ENCODE results near the gene GPR158.
A peak's percentile ranks its signal among the peaks of the same experiment; 100 is the strongest.

GPR158 gene

DNA sequence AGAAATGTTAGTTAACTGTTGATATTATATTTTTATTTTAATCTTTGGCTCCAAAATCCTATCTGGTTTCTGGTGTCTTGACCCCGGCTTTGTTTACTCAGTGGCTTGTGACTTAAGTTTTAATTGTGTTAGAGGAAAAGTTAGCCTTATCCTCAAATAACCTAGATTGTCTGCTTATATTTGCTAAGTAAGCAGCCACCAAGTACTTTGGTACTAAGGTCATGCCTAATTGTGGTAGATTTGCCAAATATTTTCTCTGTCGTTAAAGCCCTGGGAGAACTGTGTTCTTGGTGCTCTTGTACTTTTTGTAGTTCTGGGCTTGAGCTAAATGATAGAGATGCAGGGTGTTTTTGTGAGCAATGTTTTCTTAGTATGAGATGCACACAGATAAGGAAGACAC is 34.8 kb downstream of the GPR158 start:
- DNase-seq = no peak

DNA sequence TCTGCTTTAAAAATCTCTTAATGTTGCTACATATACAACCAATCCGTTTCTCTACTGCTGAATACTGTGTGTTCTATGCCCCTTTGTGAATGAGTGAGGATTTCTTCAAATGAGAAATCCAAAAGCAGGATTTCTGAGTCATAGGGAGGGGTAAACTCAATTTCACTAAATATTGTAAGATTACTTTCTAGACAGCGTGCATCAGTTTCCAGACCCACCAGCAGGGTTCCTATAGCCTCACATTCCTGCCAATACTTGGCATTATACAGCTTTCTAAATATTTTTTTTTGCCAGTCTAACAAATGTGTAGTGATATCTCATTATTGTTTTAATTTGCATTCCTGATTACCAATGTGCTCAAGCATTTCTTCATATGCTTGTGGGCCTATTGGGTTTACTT is 35.5 kb downstream of the GPR158 start:
- no peak for DNase-seq

DNA sequence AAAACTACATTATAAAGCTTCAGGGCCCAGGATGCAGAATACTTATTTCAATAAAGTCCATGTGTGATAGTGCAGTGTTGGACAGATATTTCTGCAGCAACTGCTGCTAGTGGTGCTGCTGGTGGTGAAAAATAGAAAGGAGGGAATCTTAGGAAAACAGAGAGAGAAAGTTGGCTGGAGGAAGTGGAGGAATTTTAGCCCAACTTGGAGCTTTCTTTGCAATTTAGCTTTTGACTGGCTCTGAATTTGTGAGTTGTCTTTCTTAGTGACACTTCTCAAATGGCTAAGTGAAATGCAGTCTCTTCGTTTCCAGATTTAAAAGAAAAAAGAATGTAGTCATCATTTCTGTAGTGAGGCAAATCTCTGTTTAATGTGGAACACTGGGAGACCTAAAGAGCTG is 45.4 kb downstream of the GPR158 start:
- no peak for DNase-seq

DNA sequence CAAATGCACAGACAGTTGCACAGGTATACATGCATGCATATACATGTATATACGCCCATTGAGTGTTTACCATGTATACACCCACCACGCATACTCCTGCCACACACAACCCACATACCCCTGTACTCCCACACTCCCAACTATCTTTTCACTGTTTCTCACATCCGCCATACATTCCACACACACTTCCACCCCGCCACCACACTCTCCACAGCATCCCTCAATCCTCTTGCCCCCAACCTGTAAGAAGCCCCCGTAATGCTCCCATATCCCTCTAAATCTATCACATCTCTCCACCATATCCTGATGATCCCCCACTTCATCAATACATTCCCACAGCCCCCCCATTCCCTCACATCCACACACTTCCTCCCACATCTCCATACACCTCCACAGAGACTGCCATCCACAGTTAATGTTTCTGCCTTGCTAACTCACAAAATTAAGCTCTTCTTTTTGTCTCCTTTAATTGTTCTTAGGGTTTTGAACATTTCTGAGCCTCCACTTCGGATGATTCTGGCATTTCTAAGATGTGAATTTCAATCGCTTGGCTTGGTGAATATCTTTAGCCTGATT is 47.4 kb downstream of the GPR158 start:
- no peak for DNase-seq

DNA sequence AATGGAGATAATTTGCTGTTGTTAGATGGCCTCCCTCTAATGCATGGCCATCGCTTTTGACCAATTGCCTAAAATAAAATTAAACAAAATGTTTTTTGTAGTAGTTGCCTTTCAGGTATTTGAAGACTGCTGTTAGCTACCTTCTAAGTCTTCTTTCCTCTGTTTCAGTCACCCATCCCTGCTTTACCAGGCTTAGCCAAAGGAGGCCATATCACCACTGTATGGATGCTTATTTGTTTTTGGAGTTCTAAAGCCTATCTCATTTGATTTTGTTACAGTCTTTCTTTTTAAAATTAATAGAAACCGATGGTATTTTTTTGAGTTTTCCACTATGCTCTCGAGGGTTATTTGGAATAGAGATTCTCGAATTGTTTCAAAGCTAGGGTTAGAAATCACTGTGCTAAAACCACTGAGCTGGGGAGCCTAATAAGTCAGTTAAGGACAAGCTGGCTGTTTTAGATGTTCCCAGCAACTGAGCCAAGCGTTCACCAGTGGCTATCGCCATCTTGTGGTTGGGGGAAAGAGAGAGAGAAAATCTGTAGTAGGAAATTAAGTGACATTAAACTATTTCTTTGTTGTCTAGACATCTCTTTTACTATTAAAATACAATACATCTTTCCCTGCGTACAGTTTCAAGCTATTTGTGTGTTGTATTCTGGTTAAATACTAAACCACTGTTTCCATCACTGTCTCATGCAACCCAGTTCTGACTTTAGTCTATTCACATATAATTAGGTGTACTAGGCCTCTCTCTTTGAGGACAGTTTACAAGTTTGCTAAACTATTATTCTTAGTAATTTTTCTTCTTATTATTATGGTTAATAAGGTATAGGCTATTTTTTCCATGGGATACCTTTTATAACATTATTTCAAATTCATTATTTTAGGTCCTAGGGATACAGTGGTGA is 52.2 kb downstream of the GPR158 start:
- DNase-seq = peak; percentile 41

DNA sequence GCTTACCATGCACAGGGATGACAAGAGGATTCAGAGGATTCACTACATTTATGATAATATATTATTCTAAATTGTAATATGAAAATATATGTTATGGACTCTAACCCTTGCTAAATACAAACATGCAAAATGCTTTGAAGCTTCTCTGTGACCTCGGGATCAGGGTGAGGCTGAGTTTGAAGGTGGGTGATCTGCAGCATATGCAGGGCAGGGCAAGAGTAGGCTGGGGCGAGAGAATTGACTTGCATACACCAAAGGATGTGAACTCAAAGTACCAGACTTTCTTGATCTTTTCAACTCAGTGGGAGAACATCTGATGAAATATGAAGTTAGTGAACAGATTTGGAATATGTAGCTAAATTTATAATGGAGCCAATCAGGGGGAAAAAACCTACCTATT is 57.0 kb downstream of the GPR158 start:
- no peak for DNase-seq

DNA sequence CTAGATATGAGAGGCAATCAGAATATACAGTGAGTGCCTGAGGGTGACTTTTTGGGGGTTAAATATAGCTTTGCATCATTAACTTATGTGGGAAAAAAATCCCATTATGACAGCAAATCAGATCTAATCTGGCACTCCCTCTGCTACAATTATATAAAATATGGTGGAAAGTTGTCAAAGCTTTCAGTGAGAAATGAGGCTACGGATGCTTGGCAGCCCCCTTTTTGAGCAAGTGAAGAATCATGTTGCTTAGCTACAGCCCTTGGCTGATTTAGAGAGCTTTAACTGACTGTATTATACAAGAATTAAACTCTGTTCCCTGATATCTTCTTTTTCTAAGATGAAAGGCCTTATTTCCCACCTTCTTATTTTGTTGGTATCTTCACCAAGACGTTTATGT is 57.4 kb downstream of the GPR158 start:
- no peak for DNase-seq

DNA sequence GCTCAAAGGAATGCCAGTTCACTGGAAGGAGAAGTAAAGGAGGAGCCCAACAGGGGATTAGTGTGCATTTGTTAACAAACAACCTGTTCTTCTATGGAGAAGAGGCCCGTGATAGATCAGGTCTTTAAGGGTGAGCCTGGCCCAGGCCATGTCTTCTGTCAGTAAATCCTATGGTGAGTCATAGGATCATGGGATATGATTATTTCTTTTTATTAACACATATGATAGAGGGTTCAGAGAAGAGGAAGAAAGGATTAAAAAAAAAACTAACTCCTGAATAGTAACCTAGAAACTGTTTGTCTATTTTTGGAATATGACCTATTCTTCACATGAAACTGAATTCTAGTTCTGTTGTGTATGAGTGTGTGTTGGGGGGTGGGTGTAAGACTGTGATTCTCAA is 70.4 kb downstream of the GPR158 start:
- DNase-seq = no peak

DNA sequence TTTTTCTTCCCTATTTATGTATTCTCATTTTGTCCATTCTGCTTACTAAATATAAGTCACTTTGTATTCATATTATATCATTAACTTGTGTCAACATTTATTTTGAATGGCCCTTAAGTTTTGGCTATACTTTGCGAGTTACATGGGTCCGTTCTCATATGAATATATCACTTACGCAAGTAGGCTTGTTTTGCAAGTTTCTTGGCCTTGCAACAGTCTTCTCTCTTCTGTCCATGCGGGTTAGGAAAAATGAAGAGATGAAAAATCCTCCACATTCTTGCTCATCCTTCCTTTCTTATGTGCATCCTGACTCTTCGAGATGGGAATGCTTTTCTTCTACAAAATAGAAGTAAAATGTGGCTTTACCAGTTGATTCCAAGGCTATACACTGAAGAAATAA is 82.8 kb downstream of the GPR158 start:
- no peak for DNase-seq

DNA sequence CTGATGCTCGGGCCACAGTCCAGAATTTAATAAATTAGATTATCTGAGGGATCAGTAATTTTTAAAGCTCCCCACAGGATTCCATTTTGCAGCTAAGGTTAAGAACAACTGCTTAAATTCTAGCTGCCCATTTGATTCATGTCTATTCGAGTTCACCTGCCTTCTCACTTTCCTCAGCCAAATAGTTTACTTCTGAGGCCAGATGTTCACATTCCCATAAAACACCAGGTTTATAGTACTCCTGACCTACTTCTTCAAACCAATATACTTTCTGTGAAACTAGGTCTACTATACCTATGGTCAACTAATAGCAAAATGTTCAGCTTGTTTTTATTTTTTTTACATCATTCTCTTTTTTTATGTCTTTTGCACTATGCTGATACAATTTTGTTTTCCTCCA is 86.3 kb downstream of the GPR158 start:
- DNase-seq = no peak

DNA sequence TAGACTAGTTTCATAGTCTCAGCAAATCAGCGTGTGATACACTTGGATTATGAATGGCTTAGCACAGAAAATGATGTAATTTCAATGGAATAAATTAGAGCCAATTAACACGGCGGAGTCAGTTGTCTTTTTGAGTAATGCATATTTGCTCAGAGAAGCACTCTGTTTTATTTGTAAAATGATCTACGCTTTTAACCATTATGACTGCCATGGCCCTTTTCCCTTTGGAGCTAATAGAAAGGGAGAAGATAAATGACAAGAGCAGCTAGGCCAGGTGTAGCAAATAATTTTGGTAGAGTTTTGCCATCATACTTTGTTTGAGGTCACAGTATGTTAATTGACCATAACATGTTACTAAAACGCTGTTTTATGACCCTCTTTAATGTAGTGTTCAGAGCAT is 86.8 kb downstream of the GPR158 start:
- DNase-seq = no peak

DNA sequence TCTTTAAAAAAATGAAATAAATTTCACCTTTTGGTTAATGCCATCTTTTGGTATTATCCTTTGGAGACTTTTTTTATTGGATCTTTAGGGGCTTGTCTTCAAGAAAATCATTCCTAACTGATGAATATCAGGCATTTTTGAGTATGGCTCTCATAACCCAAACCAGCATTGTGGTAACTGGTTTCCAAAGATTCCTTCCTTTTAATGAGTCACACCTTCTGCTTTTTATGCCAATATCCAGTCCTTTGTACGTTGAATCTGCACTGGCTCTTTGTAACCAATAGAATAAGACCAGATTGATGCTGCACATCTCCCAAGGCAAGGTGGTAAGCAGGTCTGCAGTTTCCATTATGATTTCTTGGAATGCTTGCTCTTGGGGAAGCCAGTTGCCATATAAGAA is 89.1 kb downstream of the GPR158 start:
- DNase-seq = no peak

DNA sequence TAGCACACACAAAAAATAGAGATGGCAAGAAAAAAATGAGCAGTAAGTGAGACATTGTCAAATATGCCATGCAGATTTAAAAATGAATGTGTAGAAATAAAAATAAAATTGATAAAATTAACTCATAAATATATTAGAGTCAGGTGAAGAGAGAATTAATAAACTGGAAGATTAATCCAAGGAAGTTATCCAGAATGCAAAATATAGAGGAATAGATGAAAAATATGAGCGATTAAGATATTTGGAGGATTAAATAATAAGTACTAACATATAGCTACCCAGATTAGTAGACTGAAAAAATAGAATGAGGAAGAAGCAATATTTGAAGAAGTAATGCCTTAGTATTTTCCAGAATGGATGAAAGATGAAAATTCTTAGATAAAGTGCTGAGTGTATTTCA is 103.4 kb downstream of the GPR158 start:
- no peak for DNase-seq

DNA sequence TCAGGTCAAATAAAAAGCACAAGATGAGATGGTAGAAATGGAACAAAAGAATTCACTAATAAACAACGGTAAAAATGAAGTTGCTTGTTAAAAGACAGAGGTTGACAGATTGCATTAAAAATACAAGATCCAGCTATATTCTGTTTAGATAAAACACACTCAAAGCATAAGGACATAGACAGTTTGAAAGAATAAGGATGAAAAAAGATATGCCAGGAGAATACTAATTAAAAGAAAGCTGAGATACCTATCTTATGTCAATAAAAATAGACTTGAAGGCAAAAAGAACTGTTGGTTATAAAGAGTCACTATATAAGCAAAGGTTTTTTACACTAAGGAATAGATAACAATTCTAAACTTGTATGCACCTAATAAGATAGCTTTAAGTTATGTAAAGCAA is 105.3 kb downstream of the GPR158 start:
- DNase-seq = no peak

DNA sequence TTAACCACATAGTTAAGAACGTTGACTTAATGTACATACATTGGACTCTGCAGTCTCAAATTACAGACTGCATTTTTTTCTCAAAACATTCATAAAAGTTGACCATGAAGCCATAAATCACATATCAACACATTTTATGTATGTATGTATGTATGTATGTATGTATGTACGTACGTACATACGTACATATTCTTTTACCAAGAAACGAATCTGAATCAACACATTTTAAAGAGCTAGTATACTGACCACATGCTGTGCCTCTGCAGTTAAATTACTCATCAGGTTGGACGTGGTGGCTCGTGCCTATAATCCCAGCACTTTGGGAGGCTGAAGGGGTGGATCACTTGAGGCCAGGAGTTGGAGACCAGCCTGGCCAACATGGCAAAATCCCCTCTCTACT is 105.8 kb downstream of the GPR158 start:
- no peak for DNase-seq

DNA sequence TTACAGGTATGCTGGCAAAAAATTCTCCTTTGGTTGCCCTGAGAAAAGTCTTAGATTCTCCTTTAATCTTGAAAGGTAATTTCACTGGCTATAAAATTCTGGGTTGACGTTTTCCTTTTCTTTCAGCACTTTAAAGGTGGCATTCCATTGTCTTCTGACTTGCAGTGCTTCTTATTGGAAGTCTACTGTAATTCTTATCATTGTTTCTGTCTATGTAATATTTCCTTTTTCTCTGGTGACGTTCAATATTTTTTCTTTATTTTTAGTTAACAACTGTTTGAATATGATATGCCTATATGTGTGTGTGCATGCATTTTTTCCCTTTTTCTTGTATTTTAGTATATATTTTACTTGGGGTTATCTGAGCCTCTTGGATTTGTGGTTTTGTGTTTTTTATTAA is 111.0 kb downstream of the GPR158 start:
- no peak for DNase-seq

DNA sequence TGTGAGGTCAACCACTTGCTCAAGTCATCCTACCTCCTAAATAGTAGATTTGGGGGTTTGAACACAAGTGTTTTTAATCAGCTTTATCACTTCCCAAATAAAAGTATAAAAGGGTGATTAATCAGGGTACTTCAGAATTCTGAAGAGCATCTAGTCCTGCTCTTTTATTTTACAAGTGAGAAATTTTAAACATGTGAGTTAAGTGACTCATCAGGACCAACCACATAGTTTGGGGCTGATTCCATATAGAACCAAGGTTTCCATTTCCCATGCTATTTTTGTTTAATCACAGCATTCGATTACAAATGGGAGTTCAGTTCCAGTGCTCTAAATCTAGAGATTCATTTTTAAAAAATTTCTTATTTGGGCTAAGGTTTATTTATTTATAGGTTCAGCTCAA is 113.4 kb downstream of the GPR158 start:
- DNase-seq = no peak

DNA sequence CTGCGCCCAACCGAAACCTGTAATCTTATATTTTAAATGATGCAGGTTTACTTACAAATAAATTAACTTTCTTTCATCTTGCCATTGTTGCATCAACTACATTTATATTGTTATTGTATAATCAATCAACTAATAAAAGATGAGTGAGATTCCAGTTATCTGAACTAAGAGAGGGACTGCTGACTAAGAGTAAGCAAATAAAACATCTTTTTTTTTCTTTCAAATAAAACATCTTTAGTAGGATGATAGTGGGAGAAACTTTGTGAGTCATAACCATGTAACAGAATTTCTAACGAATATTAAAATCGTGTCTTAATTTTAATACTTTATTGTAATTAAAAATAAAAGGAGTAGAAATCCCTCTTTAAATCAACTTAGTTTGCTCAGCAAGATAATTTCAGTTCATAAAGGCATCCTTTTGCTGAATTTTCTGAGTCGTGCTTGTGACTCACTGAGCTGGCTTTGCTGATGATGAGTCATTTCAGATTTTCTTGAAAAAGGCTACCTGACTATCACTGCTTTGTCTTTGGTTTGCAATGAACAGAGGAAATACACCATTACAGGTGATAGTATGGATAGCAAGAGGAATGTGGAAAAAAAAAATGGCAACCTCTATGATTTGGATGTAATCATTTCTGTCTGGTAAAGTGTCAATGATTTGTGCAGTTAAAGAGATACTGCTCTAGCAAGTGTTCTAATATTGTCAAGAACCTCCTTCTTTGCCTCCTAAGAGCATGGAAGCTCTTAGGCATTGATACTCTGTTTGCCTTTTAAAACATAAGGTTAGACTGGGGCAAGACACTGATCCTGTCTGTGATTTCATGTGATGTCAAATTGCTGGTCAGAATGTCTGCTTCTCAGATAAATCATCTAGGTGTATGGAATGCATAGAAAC is 119.5 kb downstream of the GPR158 start:
- peak; percentile 10 for DNase-seq

DNA sequence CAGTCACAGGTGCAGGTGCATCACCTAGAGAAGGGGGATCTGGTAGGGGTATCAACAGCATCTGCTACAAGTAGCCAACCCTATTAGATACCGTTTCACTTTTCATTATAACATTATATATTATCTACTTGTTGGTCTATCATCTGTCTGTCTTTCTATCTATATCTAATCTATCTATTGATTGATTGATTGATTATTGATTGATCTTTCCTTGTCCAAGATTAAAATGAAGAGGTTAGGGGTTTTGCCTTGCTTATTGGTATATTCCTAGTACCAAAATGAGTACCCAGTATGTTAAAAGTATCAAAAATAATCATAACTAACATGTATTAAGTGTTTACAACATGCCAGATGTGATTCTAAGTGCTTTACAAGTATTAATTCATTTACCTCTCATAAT is 121.5 kb downstream of the GPR158 start:
- no peak for DNase-seq

DNA sequence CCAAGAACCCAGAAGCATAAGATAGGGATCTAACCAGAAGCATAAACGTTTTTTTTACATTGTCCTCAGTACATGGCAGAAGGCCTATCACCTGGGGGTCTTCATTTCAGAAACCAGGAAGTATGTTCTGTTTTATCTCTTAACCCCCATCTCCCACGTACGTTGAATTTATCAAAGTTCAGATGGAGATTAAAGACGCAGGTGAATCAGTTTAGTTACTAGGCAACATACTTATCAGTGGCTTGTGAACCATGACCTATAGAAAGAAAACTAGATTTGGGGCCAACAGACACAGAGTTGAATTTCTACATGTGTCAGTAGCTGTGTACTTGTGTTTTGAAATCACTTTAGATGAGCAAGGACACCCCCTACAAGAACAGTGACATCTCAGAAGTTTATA is 122.7 kb downstream of the GPR158 start:
- no peak for DNase-seq

DNA sequence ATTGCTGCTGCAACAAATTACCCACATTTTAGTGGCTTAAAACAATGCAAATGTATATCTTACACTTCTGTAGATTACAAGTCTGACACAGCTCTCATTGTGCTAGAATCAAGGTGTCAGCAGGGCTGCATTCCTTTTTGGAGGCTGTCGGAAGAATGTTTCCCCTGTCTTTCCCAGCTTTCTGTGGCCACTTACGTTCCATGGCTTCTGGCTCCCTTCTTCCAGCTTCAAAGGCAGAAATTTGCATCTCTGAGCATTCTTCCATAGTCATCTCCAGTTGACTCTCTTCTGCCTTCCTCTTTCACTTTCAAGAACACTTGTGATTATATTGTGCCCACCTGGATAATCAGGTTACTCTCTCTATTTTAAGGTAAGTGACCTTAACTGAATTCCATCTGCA is 125.3 kb downstream of the GPR158 start:
- DNase-seq = no peak

DNA sequence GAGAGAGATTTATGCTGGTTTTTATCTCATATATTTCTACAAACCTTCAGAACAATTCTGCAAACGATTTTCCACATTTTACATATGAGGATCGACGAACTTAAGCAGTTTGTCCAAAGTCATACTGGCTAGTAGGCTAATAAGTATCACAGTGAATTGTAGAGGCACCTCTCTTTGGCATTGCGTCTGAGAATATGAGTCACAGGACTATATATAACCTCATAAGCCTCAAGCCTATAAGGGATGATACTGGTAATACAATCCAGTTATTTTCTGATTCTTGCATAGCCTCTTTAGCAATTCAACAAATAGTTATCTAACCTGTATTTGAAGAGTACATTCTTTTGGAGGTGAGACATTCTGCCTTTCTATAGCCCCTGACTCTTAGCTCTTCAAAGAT is 129.8 kb downstream of the GPR158 start:
- no peak for DNase-seq

DNA sequence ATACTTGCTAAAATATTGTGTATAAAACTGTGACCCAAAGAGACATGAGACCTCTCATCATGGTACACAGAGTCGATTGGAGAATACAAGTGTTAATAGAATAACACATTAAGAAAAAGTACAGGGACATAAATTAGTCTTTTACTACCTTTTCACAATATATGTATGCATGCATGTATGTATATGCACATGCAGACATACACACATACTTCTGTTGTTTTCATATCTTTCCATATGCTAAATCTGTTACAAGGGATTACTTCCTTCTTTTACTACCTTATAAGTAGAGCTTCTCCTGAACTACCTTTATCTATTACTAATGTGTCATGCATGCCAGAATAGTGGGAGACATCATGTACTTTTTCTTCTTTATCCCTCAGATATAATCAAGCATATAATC is 131.6 kb downstream of the GPR158 start:
- DNase-seq = no peak

DNA sequence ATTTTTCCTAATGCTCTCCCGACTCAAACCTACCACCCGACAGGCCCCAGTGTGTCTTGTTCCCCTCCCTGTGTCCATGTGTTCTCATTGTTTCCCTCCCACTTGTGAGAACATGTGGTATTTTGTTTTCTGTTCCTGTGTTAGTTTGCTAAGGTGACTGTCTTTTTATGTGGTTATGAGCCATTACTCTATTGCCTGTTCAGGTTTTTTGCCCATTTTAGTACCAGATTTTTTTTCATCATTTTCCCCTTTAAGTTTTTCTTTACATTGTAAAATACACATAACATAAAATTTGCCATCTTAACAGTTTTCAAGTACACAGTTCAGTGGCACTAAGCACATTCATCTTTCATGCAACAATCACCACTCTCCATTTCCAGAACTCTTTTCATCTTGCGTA is 133.5 kb downstream of the GPR158 start:
- no peak for DNase-seq

Data from activated CD4-positive, alpha-beta T cell treated with anti-CD3 and anti-CD28 coated beads, Interleukin-2, Interleukin-6, amounts not matched to agents 100 ng/mL and 50 ng/mL, durations not matched to agents 16 hours and 8 hours (primary cell).